Lower leg skin (tissue), 4 donors: ENCODE measurements around the gene MCM9. TPM values are rescaled to one million over a fixed set of nuclear protein-coding genes. Genes with fewer than 3 reads are reported as not detected.

Experiments
- DNase-seq, 2 donors: peaks; one replicate each; pipeline ENCODE4 v3.0.0-alpha.2; 2019; ENCODE audit warnings: low spot score in 2 of 2
- H3K4me3 ChIP-seq: fragments of 200-600 bp; sonication (generic); 2 replicates; pipeline ENCODE4 v1.5.1; 2017; ENCODE audit warnings: mild to moderate bottlenecking, low read depth; ENCODE audit not compliant: poor library complexity, severe bottlenecking
- CTCF ChIP-seq, 3 donors: fragments of 450-650 bp; IDR thresholded peaks; one replicate each; pipeline ENCODE4 v1.5.1; 2016; ENCODE audit warnings: antibody characterized with exemption in 3 of 3, mild to moderate bottlenecking in 3 of 3, moderate library complexity in 2 of 3
- POLR2A ChIP-seq, 2 donors: fragments of 450-650 bp; IDR thresholded peaks; one replicate each; pipeline ENCODE4 v1.6.1; 2016 to 2017; ENCODE audit warnings: antibody characterized with exemption in 2 of 2, mild to moderate bottlenecking in 1 of 2, moderate library complexity in 1 of 2
- WGBS, 2 donors: methylation state at CpG; one replicate each; pipeline ENCODE4 v1.1.5; 2018; 5-methylcytosine and 5-hydroxymethylcytosine counted together
- intact Hi-C: fragments of 100-400 bp; cut with DNase I; formaldehyde crosslinking; loops from one replicate; pipeline ENCODE4 v1.15.0; 2023; ENCODE audit warnings: low total_unique reads
- total RNA-seq, 4 donors: library from RNA; depleted of rRNA; stranded (reverse); fragments of >200 nt; gene quantifications; one replicate each; pipeline ENCODE4 v1.1.0, GENCODE V29; 2016

MCM9 gene
- total RNA-seq, 4 donors from 2014 or later, result 21.3 to 29.6 (median 27.6) TPM

- TF ChIP-seq CTCF (IDR thresholded peaks at IDR 0.05), result no peak
- TF ChIP-seq POLR2A (IDR thresholded peaks at IDR 0.05), result no peak
- no peak overlapping the region for H3K4me3 ChIP-seq
- 89 to 92% methylated on average over 5 of the region's 5 CpGs for WGBS, 2 donors
- no peak for DNase-seq
- intact Hi-C loops, result no loop called here
These were observed 17.2 kb downstream of the MCM9 start for GRCh38 chr6:118917546-118918328.

GRCh38 chr6:118914598-118914997 is 20.4 kb downstream of the MCM9 start:
- TF ChIP-seq POLR2A (IDR thresholded peaks at IDR 0.05) (no peak), CTCF (IDR thresholded peaks at IDR 0.05) (no peak)
- no peak for DNase-seq
- H3K4me3 ChIP-seq, result no peak overlapping the region
- intact Hi-C loops, result no loop called here

GRCh38 chr6:118913161-118913560 is 21.8 kb downstream of the MCM9 start:
- H3K4me3 ChIP-seq, result no peak overlapping the region
- TF ChIP-seq CTCF (IDR thresholded peaks at IDR 0.05) (no peak), POLR2A (IDR thresholded peaks at IDR 0.05) (no peak)
- intact Hi-C loops, result no loop called here
- DNase-seq, result no peak
- 85 to 92% methylated on average over 2 of the region's 2 CpGs for WGBS, 2 donors

- 84 to 85% methylated on average over 5 of the region's 5 CpGs for WGBS, 2 donors
- intact Hi-C loops, result no loop called here
- no peak overlapping the region for H3K4me3 ChIP-seq
- TF ChIP-seq POLR2A (IDR thresholded peaks at IDR 0.05), result no peak
- no peak for TF ChIP-seq CTCF (IDR thresholded peaks at IDR 0.05)
- no peak for DNase-seq
These were observed 22.3 kb downstream of the MCM9 start for GRCh38 chr6:118912646-118913045.

GRCh38 chr6:118908441-118908840 is 26.5 kb downstream of the MCM9 start:
- H3K4me3 ChIP-seq, result no peak overlapping the region
- intact Hi-C loops, result no loop called here
- WGBS, 2 donors, result 82% methylated on average over 1 of the region's 1 CpG
- no peak for DNase-seq
- TF ChIP-seq CTCF (IDR thresholded peaks at IDR 0.05), result no peak

- no peak overlapping the region for H3K4me3 ChIP-seq
- intact Hi-C loops, result no loop called here
- no peak for DNase-seq
- 64 to 90% methylated on average over 4 of the region's 4 CpGs for WGBS, 2 donors
- TF ChIP-seq POLR2A (IDR thresholded peaks at IDR 0.05) (no peak), CTCF (IDR thresholded peaks at IDR 0.05) (no peak)
These were observed 29.1 kb downstream of the MCM9 start for GRCh38 chr6:118905851-118906250.
